Neuronal stem cell (in vitro differentiated cells): Measurements from ENCODE around the gene RBAK.
"Not testable (repeated sequence)": the region's sequence is repeated elsewhere in the genome, so short reads cannot be mapped to it uniquely, and the experiment has no call there.

Experiments used
- DNase-seq: peaks from one replicate; pipeline ENCODE4 v3.0.0-alpha.2; 2013; ENCODE audit warnings: low spot score
- H2AFZ ChIP-seq: one replicate; pipeline ENCODE4 v1.6.1; 2013; ENCODE audit warnings: mild to moderate bottlenecking, low read length, inconsistent platforms
- H2AK5ac ChIP-seq: 2 replicates; pipeline ENCODE4 v1.6.1; 2013; ENCODE audit warnings: low read depth, mild to moderate bottlenecking, inconsistent platforms, low read length, moderate library complexity, mixed read lengths
- H2BK120ac ChIP-seq: 2 replicates; pipeline ENCODE4 v1.6.1; 2013; ENCODE audit warnings: low read depth, mild to moderate bottlenecking, inconsistent platforms, low read length, moderate library complexity, mixed read lengths
- H2BK12ac ChIP-seq: one replicate; pipeline ENCODE4 v1.6.1; 2013; ENCODE audit warnings: low read length, inconsistent platforms
- H2BK15ac ChIP-seq: 2 replicates; pipeline ENCODE4 v1.6.1; 2013; ENCODE audit warnings: mild to moderate bottlenecking, low read length, inconsistent platforms, mixed read lengths
- H2BK5ac ChIP-seq: one replicate; pipeline ENCODE4 v1.6.1; 2013; ENCODE audit warnings: inconsistent platforms, mild to moderate bottlenecking, low read length, moderate library complexity
- H3K14ac ChIP-seq: one replicate; pipeline ENCODE4 v1.6.1; 2013; ENCODE audit warnings: low read length, inconsistent platforms
- H3K18ac ChIP-seq: 2 replicates; pipeline ENCODE4 v1.6.1; 2013; ENCODE audit warnings: low read length, inconsistent platforms
- H3K23ac ChIP-seq: 2 replicates; pipeline ENCODE4 v1.6.1; 2013; ENCODE audit warnings: low read depth, mild to moderate bottlenecking, mixed read lengths, low read length, inconsistent platforms; ENCODE audit not compliant: poor library complexity
- H3K27ac ChIP-seq: replicated peaks from 3 replicates; pipeline ENCODE4 v1.5.1; 2013; ENCODE audit warnings: low read length, inconsistent platforms
- H3K27me3 ChIP-seq, 3 experiments: 2 replicates each; pipeline ENCODE4 v1.6.1; 2013; ENCODE audit warnings: low read length in 3 of 3, mild to moderate bottlenecking in 2 of 3, inconsistent platforms in 1 of 3, low read depth in 1 of 3, mixed read lengths in 1 of 3, moderate library complexity in 1 of 3; ENCODE audit not compliant: control insufficient read depth in 3 of 3, insufficient read depth in 3 of 3
- H3K36me3 ChIP-seq, 2 donors: replicated peaks in 1 of 2; 2 replicates each; pipeline ENCODE4 v1.6.1; 2013; ENCODE audit warnings: low read length in 2 of 2; ENCODE audit not compliant: control insufficient read depth in 2 of 2, insufficient read depth in 2 of 2
- H3K4ac ChIP-seq: 2 replicates; pipeline ENCODE4 v1.6.1; 2013; ENCODE audit warnings: inconsistent platforms, mild to moderate bottlenecking, low read length, moderate library complexity
- H3K4me1 ChIP-seq, 2 donors: 1 replicate in 1 of 2; 2 replicates in 1 of 2; pipeline ENCODE4 v1.6.1; 2013; ENCODE audit warnings: low read length in 2 of 2, low read depth in 1 of 2; ENCODE audit not compliant: control insufficient read depth in 2 of 2, insufficient read depth in 1 of 2
- H3K4me2 ChIP-seq: one replicate; pipeline ENCODE4 v1.6.1; 2013; ENCODE audit warnings: mild to moderate bottlenecking, low read length, inconsistent platforms; ENCODE audit not compliant: insufficient read depth, poor library complexity, severe bottlenecking
- H3K4me3 ChIP-seq, 2 donors: 2 replicates each; pipeline ENCODE4 v1.5.1; 2013; ENCODE audit warnings: low read length in 2 of 2, mild to moderate bottlenecking in 2 of 2, inconsistent platforms in 1 of 2, moderate library complexity in 1 of 2
- H3K79me1 ChIP-seq: one replicate; pipeline ENCODE4 v1.6.1; 2013; ENCODE audit warnings: low read depth, mild to moderate bottlenecking, inconsistent platforms, low read length, moderate library complexity
- H3K9ac ChIP-seq: one replicate; pipeline ENCODE4 v1.6.1; 2013; ENCODE audit warnings: mild to moderate bottlenecking, low read depth, low read length, inconsistent platforms; ENCODE audit not compliant: poor library complexity
- H3K9me3 ChIP-seq, 2 donors: replicated peaks in 1 of 2; 2 replicates each; pipeline versions ENCODE3 to v1.6.1; 2013; ENCODE audit warnings: low read length in 2 of 2, mild to moderate bottlenecking in 2 of 2, inconsistent platforms in 1 of 2, low read depth in 1 of 2, mixed read lengths in 1 of 2, moderate library complexity in 1 of 2; ENCODE audit not compliant: control insufficient read depth in 2 of 2, insufficient read depth in 1 of 2
- H4K8ac ChIP-seq: one replicate; pipeline ENCODE4 v1.6.1; 2013; ENCODE audit warnings: low read depth, mild to moderate bottlenecking, inconsistent platforms, low read length, moderate library complexity
- H4K91ac ChIP-seq: one replicate; pipeline ENCODE4 v1.6.1; 2013; ENCODE audit warnings: low read length, low read depth, mild to moderate bottlenecking, inconsistent platforms; ENCODE audit not compliant: poor library complexity
- WGBS, 2 donors: extraction: QIAGEN DNeasy Blood & Tissue Kit; methylation state at CpG; one replicate each; pipeline ENCODE4 v1.1.7; 2013; ENCODE audit warnings: missing lambda C conversion rate in 2 of 2, mixed read lengths in 1 of 2; ENCODE audit not compliant: insufficient read length in 2 of 2, insufficient replicate concordance in 1 of 2; ENCODE audit errors: extremely low coverage in 2 of 2; 5-methylcytosine and 5-hydroxymethylcytosine counted together

Gene RBAK

DNA sequence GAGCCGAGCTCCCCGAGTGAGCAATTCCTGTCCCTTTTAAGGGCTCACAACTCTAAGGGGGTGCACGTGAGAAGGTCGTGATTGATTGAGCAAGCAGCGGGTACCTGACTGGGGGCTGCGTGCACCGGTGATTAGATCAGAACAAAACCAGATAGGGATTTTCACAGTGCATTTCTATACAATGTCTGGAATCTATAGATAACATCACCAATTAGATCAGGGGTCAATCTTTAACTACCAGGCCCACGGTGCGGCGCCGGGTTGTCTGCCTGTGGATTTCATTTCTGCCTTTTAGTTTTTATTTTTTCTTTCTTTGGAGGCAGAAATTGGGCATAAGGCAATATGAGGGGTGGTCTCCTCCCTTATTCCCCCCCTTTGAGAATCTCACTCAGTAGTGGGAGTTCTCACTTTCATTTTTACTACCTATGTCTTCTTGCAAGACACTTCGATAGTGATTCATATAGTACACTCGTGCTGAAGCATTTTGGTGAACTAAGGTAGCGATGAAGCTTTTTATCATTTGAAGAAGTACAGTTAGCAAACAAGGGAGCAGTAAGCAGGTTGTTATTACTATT is 24.6 kb upstream of the RBAK start:
- not testable (repeated sequence) for H3K23ac ChIP-seq, H4K8ac ChIP-seq, H3K79me1 ChIP-seq, H2BK120ac ChIP-seq, H3K27ac ChIP-seq, H3K18ac ChIP-seq, H3K27me3 ChIP-seq, H2AK5ac ChIP-seq, H3K9me3 ChIP-seq, H3K9ac ChIP-seq, DNase-seq, H3K4me2 ChIP-seq, H3K4me1 ChIP-seq, H2BK12ac ChIP-seq, H4K91ac ChIP-seq, H3K4ac ChIP-seq, H2BK15ac ChIP-seq, H2AFZ ChIP-seq, H3K14ac ChIP-seq, H2BK5ac ChIP-seq, H3K36me3 ChIP-seq, H3K4me3 ChIP-seq
- WGBS, 2 donors, result no CpG with 5 or more reads among the region's 14 CpGs

DNA sequence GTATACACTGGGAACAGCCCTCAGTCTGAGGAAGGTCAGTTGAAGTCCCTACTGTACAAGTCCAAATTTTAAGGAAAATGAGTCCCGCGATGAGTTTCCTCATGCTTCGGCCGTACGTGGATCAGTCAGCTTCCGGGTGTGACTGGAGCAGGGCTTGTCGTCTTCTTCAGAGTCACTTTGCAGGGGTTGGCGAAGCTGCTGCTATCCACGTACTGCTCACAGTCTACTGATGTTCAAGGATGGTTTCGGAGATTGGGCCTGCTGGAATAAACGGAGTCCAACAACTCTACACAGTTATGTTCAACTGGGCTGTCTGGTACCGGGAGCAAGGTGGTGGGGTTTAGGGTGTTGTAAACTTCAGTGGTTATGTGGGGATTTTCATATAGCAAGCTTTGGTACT is 22.0 kb upstream of the RBAK start:
- not testable (repeated sequence) for H3K4ac ChIP-seq, H3K79me1 ChIP-seq, H2BK5ac ChIP-seq, H4K8ac ChIP-seq, H4K91ac ChIP-seq, H3K4me3 ChIP-seq, H3K4me1 ChIP-seq, DNase-seq, H3K14ac ChIP-seq, H3K9me3 ChIP-seq, H2BK15ac ChIP-seq, H3K27me3 ChIP-seq, H3K27ac ChIP-seq, H3K4me2 ChIP-seq, H3K9ac ChIP-seq, H3K23ac ChIP-seq, H2BK12ac ChIP-seq, H2AFZ ChIP-seq, H3K36me3 ChIP-seq, H3K18ac ChIP-seq, H2BK120ac ChIP-seq, H2AK5ac ChIP-seq
- WGBS, 2 donors, result no CpG with 5 or more reads among the region's 12 CpGs

DNA sequence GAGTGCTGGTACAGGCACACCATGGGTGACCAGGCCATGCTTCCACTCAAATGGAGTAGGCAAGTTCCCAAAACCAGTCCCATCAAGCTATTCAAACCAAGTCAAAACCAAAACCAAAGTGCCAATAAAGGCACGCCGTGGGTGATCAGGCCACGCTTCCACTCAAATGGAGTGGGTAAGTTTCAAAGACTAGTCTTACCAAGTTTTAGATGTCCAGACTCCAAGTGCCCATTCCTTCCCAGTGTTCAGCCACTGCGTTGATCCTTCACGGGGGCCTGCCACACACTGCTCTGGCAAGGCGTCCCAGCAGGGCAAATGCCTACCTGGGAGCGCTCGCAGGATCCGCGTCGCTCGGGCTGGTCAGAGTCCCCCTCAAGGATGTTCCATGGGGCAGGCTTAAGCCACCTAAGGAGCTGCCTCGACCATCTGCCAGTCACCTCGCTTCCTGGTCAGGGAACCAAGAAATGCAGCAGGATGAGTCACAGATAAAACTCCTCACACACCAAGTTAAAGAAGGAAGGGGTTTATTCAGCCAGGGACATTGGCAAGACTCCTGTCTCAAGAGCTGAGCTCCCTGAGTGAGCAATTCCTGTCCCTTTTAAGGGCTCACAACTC is 17.8 kb upstream of the RBAK start:
- not testable (repeated sequence) for H2AFZ ChIP-seq, H3K27ac ChIP-seq, H3K18ac ChIP-seq, H3K27me3 ChIP-seq, DNase-seq, H3K79me1 ChIP-seq, H3K36me3 ChIP-seq, H2BK15ac ChIP-seq, H3K14ac ChIP-seq, H2BK120ac ChIP-seq, H3K9ac ChIP-seq, H3K23ac ChIP-seq, H2AK5ac ChIP-seq, H4K91ac ChIP-seq, H3K4me3 ChIP-seq, H3K4me2 ChIP-seq, H3K4ac ChIP-seq, H2BK12ac ChIP-seq, H2BK5ac ChIP-seq, H3K9me3 ChIP-seq, H4K8ac ChIP-seq, H3K4me1 ChIP-seq
- WGBS, 2 donors, result no CpG with 5 or more reads among the region's 14 CpGs

DNA sequence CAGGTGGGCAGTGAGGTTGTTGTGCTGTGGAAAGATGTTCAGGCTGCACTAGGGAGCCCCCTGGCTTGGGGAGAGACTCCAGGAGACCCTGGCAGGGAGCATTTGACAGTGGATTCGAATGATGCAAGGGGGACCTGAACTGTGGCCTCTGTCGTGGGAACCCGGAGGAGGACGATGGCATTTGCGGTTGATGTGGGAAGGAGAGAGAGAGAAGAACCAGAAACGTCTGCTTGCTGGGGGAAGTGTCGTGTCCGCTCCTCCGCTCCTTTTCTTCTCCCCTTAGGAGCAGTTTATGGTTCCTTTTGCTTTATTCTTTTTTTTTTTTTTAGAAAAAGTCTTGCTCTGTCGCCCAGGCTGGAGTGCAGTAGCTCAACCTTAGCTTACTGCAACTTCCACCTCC is 12.5 kb upstream of the RBAK start:
- not testable (repeated sequence) for H3K4ac ChIP-seq, H3K79me1 ChIP-seq, H3K27ac ChIP-seq, H2BK12ac ChIP-seq, H3K4me2 ChIP-seq, H3K9ac ChIP-seq, H3K4me3 ChIP-seq, H2BK15ac ChIP-seq, H2AK5ac ChIP-seq, H3K27me3 ChIP-seq, H4K91ac ChIP-seq, H3K9me3 ChIP-seq, H4K8ac ChIP-seq, H2BK120ac ChIP-seq, H3K23ac ChIP-seq, H2AFZ ChIP-seq, H3K18ac ChIP-seq, H3K14ac ChIP-seq, H3K4me1 ChIP-seq, H3K36me3 ChIP-seq, DNase-seq, H2BK5ac ChIP-seq
- no CpG with 5 or more reads among the region's 10 CpGs for WGBS, 2 donors
